Left renal pelvis (tissue), 4 donors: ENCODE results near the gene MACROD2. TPM values are rescaled to one million over a fixed set of nuclear protein-coding genes. Genes with fewer than 3 reads are reported as not detected.

Experiments
- DNase-seq, 4 donors: peaks; one replicate each; pipeline ENCODE4 v3.0.0-alpha.2; 2013; ENCODE audit warnings: low read depth in 4 of 4, low spot score in 3 of 4
- polyA plus RNA-seq, 4 donors: library from polyadenylated mRNA; unstranded; fragments of 120-200 nt; gene quantifications; one replicate each; pipeline ENCODE4 v1.2.1, GENCODE V29; 2013; ENCODE audit not compliant: insufficient read length in 4 of 4

Gene MACROD2
- polyA plus RNA-seq, 4 donors: 7.0 to 17.8 (median 12.7) TPM

DNA sequence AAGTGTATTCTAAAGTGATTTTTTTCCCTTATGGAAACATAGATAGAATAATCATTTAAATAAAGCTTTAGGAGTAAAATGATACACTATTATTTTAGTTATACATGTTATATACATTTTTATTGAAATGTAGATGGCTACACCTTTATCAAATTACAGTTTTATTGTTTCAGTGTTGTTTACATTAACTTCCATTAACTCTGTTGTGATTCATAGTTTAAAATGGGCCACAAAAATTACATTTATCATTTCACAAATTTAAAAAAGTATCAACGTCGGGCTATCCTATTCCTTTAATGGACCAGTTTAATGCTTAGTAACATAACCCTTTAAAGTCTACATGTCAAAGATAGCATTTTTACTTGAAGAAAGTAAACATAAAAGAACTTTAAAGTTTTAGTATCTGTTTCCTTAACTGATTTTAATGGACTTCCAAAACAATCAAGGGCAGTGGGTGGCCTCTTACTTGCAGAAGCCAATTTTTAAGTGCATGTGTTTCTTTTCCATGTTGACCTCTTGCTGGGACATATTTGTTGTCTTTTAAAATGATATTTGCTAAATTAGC lies 389.9 kb downstream of the MACROD2 start:
- no peak for DNase-seq

DNA sequence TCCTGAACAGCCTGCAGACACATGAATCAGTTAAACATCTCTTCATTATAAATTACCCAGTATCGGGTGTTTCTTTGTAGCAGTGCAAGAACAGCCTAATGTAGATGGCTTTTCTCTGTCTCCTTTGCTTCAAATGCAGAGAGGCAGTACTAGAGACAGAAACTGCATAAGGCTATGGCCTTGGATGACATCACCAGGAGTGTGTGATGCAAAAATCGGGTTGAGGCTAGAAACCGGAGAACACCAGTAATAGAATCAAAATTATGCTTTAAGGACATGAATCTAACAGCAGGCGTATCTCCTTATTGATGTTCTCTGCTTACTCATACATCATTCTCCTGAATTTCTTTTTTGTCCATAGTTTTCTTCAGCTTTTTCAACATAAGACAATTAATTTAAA lies 391.4 kb downstream of the MACROD2 start:
- DNase-seq: no peak

DNA sequence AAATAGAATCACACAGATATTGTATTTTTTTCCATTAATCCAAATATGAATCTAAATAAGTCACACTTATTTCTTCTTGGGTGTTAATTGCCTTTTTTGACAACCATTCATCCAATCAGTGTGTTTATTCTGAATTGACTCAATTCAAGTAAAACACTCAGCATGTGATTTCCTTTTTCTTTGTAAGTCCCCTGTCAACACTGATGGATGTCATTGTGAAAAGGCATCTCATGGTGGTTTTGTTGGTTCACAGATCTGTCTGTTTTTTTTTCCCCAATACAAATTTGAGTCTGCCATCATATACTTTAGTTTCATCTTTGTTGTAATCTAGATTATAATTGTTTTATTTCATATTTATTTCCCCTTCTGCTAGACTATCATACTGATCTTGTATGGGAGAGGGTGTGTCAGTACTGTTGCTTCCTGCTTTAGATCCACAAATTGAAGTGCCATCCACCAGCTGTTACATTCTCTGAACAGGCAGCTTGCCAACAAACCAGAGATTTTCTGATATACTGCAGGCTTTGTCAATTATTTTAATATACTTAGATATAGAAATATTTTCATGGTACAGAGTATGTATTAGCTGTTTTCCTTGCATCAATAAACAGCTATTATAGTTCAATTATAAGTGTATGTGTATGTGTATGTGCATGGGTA lies 406.3 kb downstream of the MACROD2 start:
- no peak for DNase-seq

DNA sequence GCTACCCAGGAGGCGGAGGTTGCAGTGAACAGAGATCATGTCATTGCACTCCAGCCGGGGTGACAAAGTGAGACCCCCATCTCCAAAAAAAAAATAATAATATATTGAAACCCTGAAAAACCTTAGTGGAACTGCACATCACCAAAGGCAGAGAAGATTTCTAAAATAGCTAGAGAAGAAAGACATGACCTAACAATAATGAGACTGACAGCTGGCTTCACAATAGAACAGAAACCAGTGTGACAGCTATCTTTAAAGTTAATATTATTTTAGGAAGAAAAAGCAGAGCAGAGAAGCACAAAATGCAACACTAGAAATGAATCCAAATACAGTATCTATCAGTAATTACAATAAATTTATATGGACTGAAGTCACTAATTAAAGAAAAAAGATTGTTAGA lies 409.2 kb downstream of the MACROD2 start:
- no peak for DNase-seq

DNA sequence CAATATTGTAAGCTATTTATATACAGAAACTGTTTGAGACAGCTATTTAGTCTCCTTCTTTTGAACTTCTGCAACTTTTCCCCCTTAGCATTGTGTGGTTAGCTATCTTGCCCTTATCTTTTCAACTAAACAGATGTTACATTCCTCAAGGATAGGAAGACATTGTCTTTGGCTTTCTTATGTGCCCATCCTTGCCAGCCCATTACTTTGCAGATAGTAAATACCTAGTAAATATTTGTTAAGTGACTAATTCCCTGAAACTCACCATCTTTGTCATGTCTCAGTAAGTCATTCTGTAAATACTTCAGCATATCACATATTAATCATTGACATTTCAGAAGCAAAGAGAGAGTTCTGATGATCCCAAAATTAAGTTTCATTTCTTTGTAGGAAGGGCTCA lies 411.2 kb downstream of the MACROD2 start:
- no peak for DNase-seq

DNA sequence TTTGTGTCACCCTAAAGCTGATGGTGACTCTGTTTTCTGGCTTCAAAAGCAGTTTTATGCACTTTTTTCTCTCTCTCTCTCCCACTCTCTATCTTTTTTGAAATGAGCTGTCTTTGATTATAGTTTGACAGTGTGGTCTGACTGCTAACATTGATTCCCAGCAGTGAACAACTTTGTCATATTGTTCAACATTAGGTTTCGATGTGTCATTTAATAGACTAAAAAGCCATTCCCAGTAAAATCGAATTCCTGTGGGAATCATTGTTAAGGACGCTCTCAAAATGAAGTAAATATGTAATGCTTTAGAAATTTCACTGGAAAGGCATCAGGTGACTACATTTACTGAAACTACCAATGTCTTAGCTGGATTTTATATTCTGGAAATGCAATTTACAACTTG lies 412.0 kb downstream of the MACROD2 start:
- DNase-seq: no peak

DNA sequence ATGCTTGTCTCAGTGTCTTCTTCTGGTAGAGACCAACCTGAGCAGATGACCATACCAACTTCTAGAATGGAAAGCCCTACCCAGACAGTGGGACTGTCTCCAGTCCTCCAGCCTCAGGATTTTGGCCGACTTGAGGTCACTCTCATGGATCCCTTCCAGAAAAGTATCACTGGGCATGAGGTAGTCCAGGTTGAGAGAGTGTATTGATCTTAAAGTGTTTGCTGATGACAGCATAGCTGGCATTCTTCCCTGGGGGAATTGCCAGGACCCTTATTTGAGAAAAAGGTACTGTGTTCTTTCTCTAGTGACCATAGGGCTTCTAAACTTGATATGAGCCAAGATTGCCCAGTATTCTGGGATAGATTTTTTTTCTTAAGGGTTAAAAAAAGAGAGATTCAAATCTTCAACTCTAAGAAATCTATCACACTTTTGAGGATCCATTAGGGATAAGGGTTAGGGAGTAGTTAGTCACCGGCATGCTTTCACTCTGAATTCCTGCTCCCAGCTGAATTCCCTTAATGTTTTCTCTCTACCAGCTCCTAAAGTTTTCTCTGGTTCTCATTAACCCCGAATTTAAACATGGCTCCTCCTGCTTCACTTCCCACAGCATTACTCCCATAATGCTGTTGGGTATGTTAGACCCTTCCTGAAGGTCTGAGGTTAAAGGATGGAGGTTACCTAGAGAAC lies 415.7 kb downstream of the MACROD2 start:
- DNase-seq: no peak

DNA sequence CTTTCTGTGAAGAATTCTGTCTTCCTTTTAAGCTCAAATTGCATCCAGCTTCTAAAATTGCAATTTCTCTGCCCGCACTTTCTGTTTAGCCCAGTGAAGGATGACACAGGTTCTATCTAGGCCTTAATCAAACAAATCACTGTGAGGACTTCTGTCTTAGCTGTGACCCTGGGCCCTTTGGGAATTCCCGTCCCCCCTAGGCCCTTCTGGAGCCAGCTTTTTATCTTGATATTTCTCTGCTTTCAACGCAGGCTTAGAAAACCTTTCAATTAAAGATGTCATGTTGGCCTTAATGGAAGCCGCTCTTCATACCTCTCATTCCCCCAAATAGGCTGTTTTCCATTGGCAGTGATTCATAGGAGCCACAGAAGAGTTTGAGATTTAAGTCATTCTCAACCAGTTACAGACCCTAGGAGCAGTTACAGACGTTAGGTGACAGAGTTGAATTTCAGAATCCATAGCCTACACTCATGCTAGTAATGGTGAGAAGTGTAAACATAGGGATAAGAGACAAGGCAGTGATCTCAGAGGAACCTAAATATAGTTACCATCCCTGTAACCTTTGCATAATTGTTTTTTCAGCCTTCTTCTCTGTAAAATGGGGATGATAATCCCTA lies 416.9 kb downstream of the MACROD2 start:
- no peak for DNase-seq

DNA sequence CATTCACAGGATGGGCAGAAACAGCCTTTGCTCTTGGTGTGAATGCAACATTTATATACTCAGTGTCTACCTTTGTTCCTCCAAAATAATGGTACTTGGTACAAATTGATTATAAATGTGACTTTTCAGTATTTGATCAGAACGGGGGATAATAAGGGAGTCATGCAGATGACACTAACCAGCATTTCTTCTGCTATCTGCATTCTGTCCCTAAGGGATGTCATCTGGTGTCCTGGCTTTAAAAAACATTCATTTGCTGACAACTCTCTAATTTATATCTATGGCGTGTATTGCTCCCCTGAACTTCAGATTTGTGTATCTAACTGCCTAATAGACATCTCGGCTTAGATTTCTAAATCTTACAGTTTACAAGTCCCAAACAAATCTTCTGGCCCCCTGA lies 418.5 kb downstream of the MACROD2 start:
- no peak for DNase-seq

DNA sequence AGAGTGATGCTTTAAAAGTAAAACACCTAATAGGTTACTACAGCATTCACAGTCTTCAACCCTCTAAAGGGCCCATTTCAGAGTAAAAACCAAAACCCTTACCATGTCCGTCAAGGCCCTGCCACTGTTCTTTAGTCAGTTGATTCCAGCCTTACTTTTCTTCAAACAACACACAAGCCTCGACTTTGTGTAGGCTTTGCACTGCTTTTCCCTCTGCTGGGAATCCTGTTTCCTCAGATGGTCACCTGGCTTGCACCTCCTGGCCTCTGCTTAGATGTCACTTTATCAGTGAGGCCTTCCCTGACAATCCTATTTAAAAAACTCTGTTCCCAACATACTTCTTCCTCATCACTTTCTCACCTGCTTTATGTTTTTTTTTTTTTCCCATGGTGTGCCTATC lies 419.2 kb downstream of the MACROD2 start:
- DNase-seq: no peak

DNA sequence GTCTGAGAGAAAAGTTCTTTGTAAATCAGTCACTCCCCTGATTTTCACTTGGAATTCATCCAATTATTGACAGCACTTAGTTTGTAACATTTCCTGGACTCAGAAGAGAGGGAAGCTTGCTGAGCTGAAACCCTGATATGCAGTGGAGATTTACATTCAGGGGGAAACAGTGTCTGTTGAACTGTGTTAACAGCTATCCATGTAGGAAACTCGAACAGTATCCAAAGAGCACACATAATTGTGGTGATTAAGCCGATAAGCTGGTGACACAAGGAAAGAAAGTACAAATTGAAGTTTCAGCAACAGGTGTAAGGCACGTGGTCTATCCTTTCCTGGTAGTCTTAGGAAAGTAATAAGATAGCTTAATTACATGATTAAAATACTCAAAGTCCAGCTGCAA lies 420.2 kb downstream of the MACROD2 start:
- DNase-seq: no peak

DNA sequence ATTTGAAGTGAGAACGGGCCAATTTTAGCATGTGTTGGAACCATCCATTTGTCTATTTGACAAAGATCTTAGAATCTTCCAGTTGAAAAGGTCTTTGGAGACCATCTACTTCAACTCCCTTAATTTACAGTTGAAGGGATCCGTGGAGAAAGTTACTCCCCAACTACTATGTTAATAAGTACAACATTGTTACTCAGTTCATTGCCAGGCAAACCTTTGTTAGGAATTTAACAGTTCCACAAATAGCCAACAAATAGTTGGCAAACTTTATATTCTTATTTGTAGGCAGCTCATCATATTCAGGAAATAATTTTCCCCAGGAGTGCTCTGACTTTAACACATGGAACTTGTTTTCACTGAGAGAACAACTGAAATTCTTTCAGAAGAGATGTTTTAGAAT lies 423.1 kb downstream of the MACROD2 start:
- no peak for DNase-seq

DNA sequence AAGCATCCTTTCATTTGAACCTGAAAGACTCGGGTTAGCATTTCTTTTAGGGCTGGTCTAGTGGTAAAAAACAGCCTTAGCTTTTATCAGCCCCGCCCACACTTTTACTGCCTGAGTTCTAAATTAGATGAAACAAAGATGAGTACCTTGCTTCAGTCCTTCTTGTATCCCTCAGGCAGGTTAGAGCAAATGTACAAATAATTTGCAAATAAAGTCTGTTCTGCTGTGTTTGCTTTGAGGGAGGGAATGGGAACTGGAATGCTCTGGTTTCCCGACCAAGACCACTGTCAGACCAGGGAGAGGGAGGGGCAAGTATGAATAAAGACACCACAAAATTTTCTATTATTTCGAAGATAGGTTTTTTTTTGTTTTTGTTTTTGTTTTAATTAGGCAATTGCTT lies 427.6 kb downstream of the MACROD2 start:
- DNase-seq: no peak

DNA sequence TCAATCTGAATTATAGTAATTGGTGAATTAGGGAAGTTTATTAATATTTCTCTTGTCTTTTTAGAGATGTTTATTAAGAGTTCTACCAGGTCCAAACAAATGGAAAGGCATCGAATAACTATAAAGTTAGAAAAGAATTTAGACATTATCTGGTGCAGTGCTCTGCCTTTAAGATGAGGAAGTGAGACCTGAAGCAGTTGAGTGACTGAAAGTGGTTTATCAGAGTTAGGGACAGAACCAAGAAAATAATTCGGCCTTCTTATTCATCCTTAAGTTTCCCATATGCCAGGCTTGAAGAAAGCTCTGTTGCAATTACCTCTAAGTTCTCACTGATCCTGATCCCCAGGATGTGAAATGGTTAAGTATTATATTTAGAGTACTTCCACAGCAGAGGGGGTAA lies 436.3 kb downstream of the MACROD2 start:
- no peak for DNase-seq

DNA sequence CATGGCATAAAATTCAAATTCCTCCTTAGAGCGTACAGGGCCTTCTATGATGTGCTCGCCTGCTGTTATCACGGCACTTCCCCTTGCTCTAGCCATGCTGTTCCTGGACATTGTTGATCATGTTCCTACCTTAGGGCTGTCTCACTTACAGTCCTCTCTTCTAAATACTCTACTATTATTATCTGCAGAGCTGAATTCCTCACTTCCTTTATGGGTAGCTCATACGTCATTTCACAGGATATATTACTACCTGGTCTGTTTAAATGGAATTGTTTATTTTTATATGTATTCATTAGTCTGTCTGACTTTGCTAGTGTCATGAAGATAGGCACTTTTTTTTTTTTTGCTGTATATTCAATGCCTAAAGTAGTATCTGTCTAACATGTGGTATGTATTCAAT lies 436.8 kb downstream of the MACROD2 start:
- DNase-seq: no peak

DNA sequence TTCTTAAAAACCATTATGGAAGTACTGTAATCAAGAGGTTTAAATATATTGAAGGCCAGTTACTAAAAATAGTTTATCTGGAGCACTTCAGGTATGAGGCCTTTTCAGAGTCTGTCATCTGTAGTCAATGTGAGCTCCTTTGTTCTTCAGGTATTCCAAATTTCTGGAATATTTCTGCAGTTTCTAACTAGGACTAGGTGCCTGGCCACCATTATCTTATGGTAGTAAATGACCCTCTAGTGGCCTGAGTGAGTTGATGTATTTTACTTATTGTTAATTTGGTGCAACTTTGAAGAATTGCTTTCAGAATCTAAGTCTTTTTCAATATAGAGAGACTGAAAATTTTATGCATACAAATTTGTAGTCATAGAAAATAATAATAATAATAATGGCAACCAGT lies 437.3 kb downstream of the MACROD2 start:
- no peak for DNase-seq

DNA sequence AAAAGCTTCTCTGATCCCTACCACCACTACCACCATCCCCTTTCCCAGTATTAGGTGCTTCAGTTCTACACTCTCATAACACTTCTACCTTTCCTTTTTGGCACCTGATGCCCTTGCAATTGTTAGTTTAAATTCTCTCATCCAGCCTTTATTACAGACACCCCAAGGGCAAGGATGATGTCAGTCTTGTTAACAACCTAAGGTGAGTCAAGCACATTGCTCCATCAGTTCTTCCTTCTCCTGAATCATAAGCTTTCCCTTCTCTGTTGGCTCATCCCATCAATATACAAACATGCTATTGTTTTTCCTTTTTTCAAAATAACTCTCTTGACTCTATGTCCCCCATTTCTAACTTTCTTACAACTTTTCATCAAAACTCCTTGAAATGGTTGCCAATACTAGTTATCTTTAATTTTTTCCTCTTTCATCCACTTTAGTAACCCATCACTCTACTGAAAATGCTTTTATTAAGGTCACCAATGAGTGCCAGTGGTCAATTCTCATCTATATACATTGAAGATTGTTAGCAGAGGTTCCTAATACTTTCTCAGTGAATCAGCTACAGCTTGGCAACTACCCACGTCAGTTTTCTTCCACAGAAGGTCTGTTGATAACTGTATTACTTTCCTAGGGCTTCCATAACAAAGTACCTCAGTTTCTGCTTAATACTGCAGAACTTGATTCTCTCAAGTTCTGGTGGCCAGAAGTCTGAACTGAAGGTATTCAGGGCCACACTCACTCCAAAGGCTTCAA lies 439.2 kb downstream of the MACROD2 start:
- no peak for DNase-seq

DNA sequence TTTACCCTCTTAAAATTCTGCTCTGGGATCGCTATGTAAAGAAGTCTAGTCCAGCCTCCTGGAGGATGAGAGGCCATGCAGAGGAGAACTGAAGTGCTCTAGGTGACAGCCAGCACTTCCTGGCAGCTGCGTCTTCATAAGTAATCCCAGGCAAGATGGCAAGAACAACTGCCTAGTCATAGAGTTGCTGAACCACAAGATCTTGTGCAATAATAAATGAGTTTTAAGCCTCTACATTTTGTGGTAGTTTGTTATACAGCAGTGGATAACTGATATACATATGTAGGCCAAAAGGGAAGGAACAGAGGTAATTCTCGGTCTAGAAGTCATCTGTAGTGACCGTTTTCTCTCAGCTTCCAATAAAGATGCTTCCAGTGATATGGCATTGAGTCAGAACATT lies 445.9 kb downstream of the MACROD2 start:
- no peak for DNase-seq

DNA sequence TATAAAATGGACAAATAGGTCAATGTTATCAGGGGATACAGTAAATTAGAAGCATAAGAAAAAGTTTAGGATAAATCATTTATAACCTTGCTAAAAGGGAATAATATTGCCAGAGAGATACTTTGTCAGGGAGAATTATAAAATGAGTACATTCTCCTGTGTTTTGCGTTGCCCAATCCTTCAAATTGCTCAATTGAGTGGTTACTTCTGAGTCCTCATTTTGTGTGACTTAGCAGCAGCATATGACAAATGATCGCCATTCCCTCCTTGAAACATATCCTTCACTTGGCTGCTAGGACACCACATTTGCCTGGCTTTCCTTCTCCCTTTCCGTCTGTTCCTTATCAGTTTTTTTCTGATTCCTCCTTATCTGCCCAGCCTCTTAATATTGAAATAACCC lies 448.8 kb downstream of the MACROD2 start:
- DNase-seq: no peak

DNA sequence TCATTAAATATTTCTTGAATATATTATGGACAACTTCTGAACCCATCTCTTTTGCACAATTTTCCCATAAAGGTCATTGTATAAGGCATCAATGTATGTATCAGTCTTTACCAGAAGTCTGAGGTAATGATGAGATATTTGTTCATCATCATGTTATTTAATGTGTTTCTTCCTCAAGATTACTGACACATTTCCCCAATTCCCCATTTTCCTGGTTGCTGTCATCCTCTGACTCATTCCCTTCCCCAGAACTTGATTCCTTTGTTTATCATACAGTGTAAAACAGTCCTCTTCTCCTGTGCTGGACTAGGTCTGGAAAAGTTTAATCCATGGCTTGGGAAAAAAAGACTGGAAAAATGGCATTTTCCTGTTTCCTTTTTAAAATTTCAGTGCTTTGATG lies 450.0 kb downstream of the MACROD2 start:
- no peak for DNase-seq

DNA sequence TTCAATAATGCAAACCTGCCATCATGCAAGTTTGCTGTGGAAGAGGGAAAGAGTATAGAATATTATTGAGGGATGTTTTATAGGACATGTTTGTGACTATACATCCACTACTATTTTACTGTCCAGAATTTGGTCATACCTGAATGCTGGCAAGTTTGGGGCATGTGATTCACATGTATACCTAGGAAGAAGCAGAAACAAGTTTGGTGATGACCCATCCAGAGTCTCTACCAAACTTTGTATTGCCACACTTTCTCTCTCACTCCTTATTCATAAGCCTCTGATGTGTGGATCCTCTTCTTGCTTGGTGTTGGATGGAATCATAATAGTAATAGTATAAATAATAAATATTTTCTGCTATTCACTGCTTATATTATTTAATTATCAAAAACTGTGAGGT lies 450.6 kb downstream of the MACROD2 start:
- no peak for DNase-seq
